Right atrium auricular region (tissue), 2 donors: ENCODE measurements around the gene RIOX2. TPM values are rescaled to one million over a fixed set of nuclear protein-coding genes. Genes with fewer than 3 reads are reported as not detected.

ENCODE experiments used
- DNase-seq: peaks from one replicate; pipeline ENCODE4 v3.0.0-alpha.2; 2019; ENCODE audit warnings: low spot score
- H3K27ac ChIP-seq, 2 donors: fragments of 200-600 bp; sonication (generic); 1 replicate in 1 of 2; 2 replicates in 1 of 2; pipeline ENCODE4 v1.5.1; 2016 to 2019
- H3K27me3 ChIP-seq, 2 donors: fragments of 200-600 bp; sonication (generic); one replicate each; pipeline versions ENCODE4 v1.5.1 to v1.6.0; 2017 to 2019
- H3K36me3 ChIP-seq: fragments of 200-600 bp; sonication (generic); one replicate; pipeline ENCODE4 v1.5.1; 2016
- H3K4me1 ChIP-seq, 2 donors: fragments of 200-600 bp; sonication (generic); one replicate each; pipeline versions ENCODE4 v1.5.1 to v1.6.0; 2017 to 2019
- H3K4me3 ChIP-seq, 2 donors: fragments of 200-600 bp; sonication (generic); 1 replicate in 1 of 2; 2 replicates in 1 of 2; pipeline ENCODE4 v1.5.1; 2017 to 2019; ENCODE audit warnings: mild to moderate bottlenecking in 1 of 2, moderate library complexity in 1 of 2
- H3K9me3 ChIP-seq, 2 donors: fragments of 200-600 bp; sonication (generic); one replicate each; pipeline ENCODE4 v1.5.1; 2019
- CTCF ChIP-seq, 2 donors: fragments of 200-600 bp; sonication (generic); IDR thresholded peaks; one replicate each; pipeline ENCODE4 v1.5.1; 2019; ENCODE audit warnings: antibody characterized with exemption in 2 of 2
- total RNA-seq, 2 donors: library from RNA; depleted of rRNA; stranded (reverse); fragments of >200 nt; gene quantifications; one replicate each; pipeline ENCODE4 v1.1.0, GENCODE V29; 2016

Gene RIOX2
- total RNA-seq, 2 donors from 2014 or later, result 9.5 to 13.6 TPM

GRCh38 chr3:97892852-97893251, 79.4 kb downstream of the RIOX2 start:
- Histone ChIP-seq H3K27me3 (no peaks in the 10 kb centered on the region), H3K27ac (no peak overlapping the region), H3K9me3 (no peaks in the 10 kb centered on the region), H3K4me3 (no peak overlapping the region), H3K4me1 (no peaks in the 10 kb centered on the region), H3K36me3 (peaks cover 44% of the 10 kb centered on the region)
- TF ChIP-seq CTCF (IDR thresholded peaks at IDR 0.05), result no peak
- DNase-seq, result no peak

Other genes with a start within 250 kb of the RIOX2 start
- gene ARL6, start 207.7 kb downstream of the RIOX2 start, total RNA-seq, result 1 to 10 TPM; 2.9 to 3.5 TPM
- 10 to 100 TPM; 17.6 to 18.6 TPM for gene CRYBG3, start 150.4 kb downstream of the RIOX2 start, total RNA-seq
- not detected for gene GABRR3, start 62.9 kb upstream of the RIOX2 start, total RNA-seq
- not detected for gene OR5AC2, start 114.7 kb upstream of the RIOX2 start, total RNA-seq
- not detected for gene OR5H1, start 158.3 kb upstream of the RIOX2 start, total RNA-seq
- gene OR5H14, start 175.0 kb upstream of the RIOX2 start, total RNA-seq, result not detected
- gene OR5H15, start 194.3 kb upstream of the RIOX2 start, total RNA-seq, result not detected